ENCODE data around the gene ITPR1. TPM values are rescaled to one million over a fixed set of nuclear protein-coding genes. Genes with fewer than 3 reads are reported as not detected.

Gene ITPR1
- total and polyA plus RNA-seq, 5 donors from 2014 or later: 6.9 to 97.5 (median 9.5) TPM

DNA sequence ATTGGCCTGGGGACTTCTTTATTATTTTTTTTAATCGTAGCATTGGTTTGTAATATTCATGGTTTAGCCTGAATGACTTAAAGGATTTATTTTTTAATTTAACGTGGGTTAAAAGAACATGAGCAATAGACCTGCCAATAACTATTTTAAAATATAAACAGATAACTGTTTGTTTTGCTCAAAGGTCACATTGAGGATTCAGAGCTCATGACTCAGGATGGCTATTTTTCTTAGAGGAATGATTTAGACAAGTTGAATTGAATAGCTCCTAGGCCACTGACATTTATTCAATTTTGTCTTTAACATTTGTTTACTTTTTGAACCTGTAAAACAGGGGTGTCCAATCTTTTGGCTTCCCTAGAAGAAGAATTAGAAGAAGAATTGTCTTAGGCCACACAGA, 68.5 kb downstream of the ITPR1 start:
- DNase-seq (no peak), ATAC-seq (ENCODE audit: low read depth in 2 of 2) (no peak)
- Mint-ChIP-seq H3K4me3 (no peak overlapping the region), H3K9me3 (peaks cover 0 to 7% (median 2%) of the 10 kb centered on the region in 7 donors), H3K27me3 (no peaks in the 10 kb centered on the region), H3K27ac (no peak overlapping the region), H3K4me1 (peaks cover 8 to 18% (median 13%) of the 10 kb centered on the region in 4 donors), H3K36me3 (peaks cover 13% of the 10 kb centered on the region)
- no peak overlapping the region for H3K4me3 ChIP-seq (ENCODE audit: low read depth, low read length)
- H3K27ac ChIP-seq (ENCODE audit: insufficient read depth, low read length, poor library complexity, severe bottlenecking): no peak overlapping the region
- H3K9me3 ChIP-seq (ENCODE audit: control insufficient read depth in 2 of 2, low read length in 2 of 2): peaks cover 0 to 7% of the 10 kb centered on the region in 2 experiments
- no peaks in the 10 kb centered on the region for H3K36me3 ChIP-seq (ENCODE audit: control insufficient read depth, insufficient read depth, low read length)
- H3K4me1 ChIP-seq (ENCODE audit: control insufficient read depth, insufficient read depth, low read length, poor library complexity, severe bottlenecking): no peaks in the 10 kb centered on the region
- no peaks in the 10 kb centered on the region for H3K27me3 ChIP-seq (ENCODE audit: control insufficient read depth, insufficient read depth, low read length)

DNA sequence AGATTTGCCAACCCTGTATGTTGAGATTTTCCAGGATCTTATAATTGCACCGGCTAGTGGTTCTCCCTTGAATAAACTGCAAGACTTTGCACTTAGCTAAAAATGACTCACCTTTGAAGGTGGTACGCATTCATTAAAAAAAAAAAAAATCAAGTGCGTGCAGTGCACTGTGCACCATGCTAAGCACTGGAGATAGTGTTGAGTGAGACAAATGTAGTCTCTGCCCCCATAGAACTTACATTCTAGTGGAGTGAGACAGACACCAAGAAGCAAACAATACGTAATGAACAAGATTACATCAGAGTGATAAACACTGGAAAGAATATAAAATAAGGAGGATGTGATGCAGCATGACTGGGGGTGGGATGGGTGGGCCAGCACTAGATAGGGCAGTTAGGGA, 69.4 kb downstream of the ITPR1 start:
- Histone ChIP-seq H3K36me3 (ENCODE audit: control insufficient read depth, insufficient read depth, low read length) (no peaks in the 10 kb centered on the region), H3K27ac (ENCODE audit: insufficient read depth, low read length, poor library complexity, severe bottlenecking) (no peak overlapping the region), H3K4me1 (ENCODE audit: control insufficient read depth, insufficient read depth, low read length, poor library complexity, severe bottlenecking) (no peaks in the 10 kb centered on the region), H3K27me3 (ENCODE audit: control insufficient read depth, insufficient read depth, low read length) (no peaks in the 10 kb centered on the region), H3K4me3 (ENCODE audit: low read depth, low read length) (no peak overlapping the region), H3K9me3 (ENCODE audit: control insufficient read depth in 2 of 2, low read length in 2 of 2) (peaks cover 0 to 4% of the 10 kb centered on the region in 2 experiments)
- no peak for DNase-seq
- H3K27me3 Mint-ChIP-seq: no peaks in the 10 kb centered on the region
- peaks cover 8 to 20% (median 15%) of the 10 kb centered on the region in 4 donors for H3K4me1 Mint-ChIP-seq
- ATAC-seq (ENCODE audit: low read depth in 2 of 2): no peak
- H3K36me3 Mint-ChIP-seq: peaks cover 8% of the 10 kb centered on the region
- H3K9me3 Mint-ChIP-seq: peaks cover 0 to 4% (median 0%) of the 10 kb centered on the region in 7 donors
- H3K27ac Mint-ChIP-seq: no peak overlapping the region
- H3K4me3 Mint-ChIP-seq: no peak overlapping the region

DNA sequence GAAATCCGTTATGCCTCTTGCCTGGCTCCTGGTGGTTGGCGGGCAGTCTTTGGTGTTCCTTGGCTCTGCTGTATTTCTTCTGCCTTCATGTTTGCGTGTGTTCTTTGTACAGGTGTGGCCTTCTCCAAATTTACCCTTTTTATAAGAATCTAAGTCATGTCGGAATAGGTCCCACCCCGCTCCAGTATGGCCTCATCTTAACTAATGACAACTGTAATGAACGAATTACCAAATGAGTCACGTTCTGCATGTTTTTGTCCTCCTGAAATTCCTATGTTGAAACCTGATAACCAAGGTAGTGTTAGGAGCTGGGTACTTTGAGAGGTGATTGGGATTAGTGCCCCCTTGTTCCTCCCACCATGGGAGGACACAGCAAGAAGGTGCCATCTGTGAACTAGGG, 71.1 kb downstream of the ITPR1 start:
- ATAC-seq (ENCODE audit: low read depth in 2 of 2) (no peak), DNase-seq (no peak)
- Mint-ChIP-seq H3K27me3 (no peaks in the 10 kb centered on the region), H3K9me3 (peaks cover 0 to 2% (median 0%) of the 10 kb centered on the region in 7 donors), H3K27ac (no peak overlapping the region), H3K4me3 (no peak overlapping the region), H3K4me1 (peaks cover 11 to 28% (median 19%) of the 10 kb centered on the region in 4 donors), H3K36me3 (peaks cover 8% of the 10 kb centered on the region)
- Histone ChIP-seq H3K9me3 (ENCODE audit: control insufficient read depth in 2 of 2, low read length in 2 of 2) (no peaks in the 10 kb centered on the region), H3K27me3 (ENCODE audit: control insufficient read depth, insufficient read depth, low read length) (no peaks in the 10 kb centered on the region), H3K4me1 (ENCODE audit: control insufficient read depth, insufficient read depth, low read length, poor library complexity, severe bottlenecking) (no peaks in the 10 kb centered on the region), H3K36me3 (ENCODE audit: control insufficient read depth, insufficient read depth, low read length) (no peaks in the 10 kb centered on the region), H3K4me3 (ENCODE audit: low read depth, low read length) (no peak overlapping the region), H3K27ac (ENCODE audit: insufficient read depth, low read length, poor library complexity, severe bottlenecking) (no peak overlapping the region)

- Histone ChIP-seq H3K27ac (ENCODE audit: insufficient read depth, low read length, poor library complexity, severe bottlenecking) (no peak overlapping the region), H3K4me3 (ENCODE audit: low read depth, low read length) (no peak overlapping the region), H3K27me3 (ENCODE audit: control insufficient read depth, insufficient read depth, low read length) (no peaks in the 10 kb centered on the region), H3K36me3 (ENCODE audit: control insufficient read depth, insufficient read depth, low read length) (no peaks in the 10 kb centered on the region), H3K4me1 (ENCODE audit: control insufficient read depth, insufficient read depth, low read length, poor library complexity, severe bottlenecking) (no peaks in the 10 kb centered on the region), H3K9me3 (ENCODE audit: control insufficient read depth in 2 of 2, low read length in 2 of 2) (no peaks in the 10 kb centered on the region)
- no peaks in the 10 kb centered on the region for H3K27me3 Mint-ChIP-seq
- no peak for ATAC-seq (ENCODE audit: low read depth in 2 of 2)
- DNase-seq: no peak
- H3K27ac Mint-ChIP-seq: peak overlapping the region in 1 of 3 donors; percentile 39
- H3K9me3 Mint-ChIP-seq: peaks cover 0 to 2% (median 0%) of the 10 kb centered on the region in 7 donors
- H3K4me3 Mint-ChIP-seq: no peak overlapping the region
- H3K36me3 Mint-ChIP-seq: peaks cover 8% of the 10 kb centered on the region
- peaks cover 11 to 30% (median 19%) of the 10 kb centered on the region in 4 donors for H3K4me1 Mint-ChIP-seq
Measured at GRCh38 chr3:4564928-4565586, 71.9 kb downstream of the ITPR1 start.

GRCh38 chr3:4565809-4566501, 72.8 kb downstream of the ITPR1 start:
- peaks cover 0 to 2% (median 0%) of the 10 kb centered on the region in 7 donors for H3K9me3 Mint-ChIP-seq

DNA sequence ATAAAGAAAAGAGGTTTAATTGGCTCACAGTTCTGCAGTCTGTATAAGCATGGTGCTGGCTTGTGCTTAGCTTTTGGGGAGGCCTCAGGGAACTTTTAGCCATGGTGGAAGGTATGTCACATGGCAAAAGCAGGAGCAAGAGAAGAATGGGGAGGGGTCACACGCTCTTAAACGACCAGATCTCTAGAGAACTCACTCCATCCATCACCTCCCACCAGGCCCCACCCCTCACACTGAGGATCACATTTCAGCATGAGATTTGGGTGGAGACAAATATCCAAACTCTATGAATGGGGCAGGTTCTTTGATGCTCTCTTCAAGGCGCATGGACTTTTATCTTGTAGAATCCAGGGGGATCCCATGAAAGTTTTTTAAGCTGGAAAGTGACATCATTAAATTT, 75.7 kb downstream of the ITPR1 start:
- peak overlapping the region in 1 of 3 donors; percentile 16 for H3K27ac Mint-ChIP-seq
- peaks cover 4% of the 10 kb centered on the region for H3K36me3 Mint-ChIP-seq
- no peak overlapping the region for H3K4me3 Mint-ChIP-seq
- no peaks in the 10 kb centered on the region for H3K9me3 ChIP-seq (ENCODE audit: control insufficient read depth in 2 of 2, low read length in 2 of 2)
- H3K4me1 ChIP-seq (ENCODE audit: control insufficient read depth, insufficient read depth, low read length, poor library complexity, severe bottlenecking): no peaks in the 10 kb centered on the region
- H3K4me1 Mint-ChIP-seq: peaks cover 4 to 24% (median 22%) of the 10 kb centered on the region in 4 donors
- no peak overlapping the region for H3K27ac ChIP-seq (ENCODE audit: insufficient read depth, low read length, poor library complexity, severe bottlenecking)
- DNase-seq (no peak), ATAC-seq (ENCODE audit: low read depth in 2 of 2) (no peak)
- H3K9me3 Mint-ChIP-seq: peaks cover 0 to 2% (median 0%) of the 10 kb centered on the region in 7 donors
- H3K27me3 Mint-ChIP-seq: no peaks in the 10 kb centered on the region
- H3K27me3 ChIP-seq (ENCODE audit: control insufficient read depth, insufficient read depth, low read length): no peaks in the 10 kb centered on the region
- H3K4me3 ChIP-seq (ENCODE audit: low read depth, low read length): no peak overlapping the region
- H3K36me3 ChIP-seq (ENCODE audit: control insufficient read depth, insufficient read depth, low read length): no peaks in the 10 kb centered on the region

More at GRCh38 chr3:4565809-4566501, 72.8 kb downstream of the ITPR1 start:
- Histone ChIP-seq H3K36me3 (ENCODE audit: control insufficient read depth, insufficient read depth, low read length) (no peaks in the 10 kb centered on the region), H3K4me1 (ENCODE audit: control insufficient read depth, insufficient read depth, low read length, poor library complexity, severe bottlenecking) (no peaks in the 10 kb centered on the region), H3K4me3 (ENCODE audit: low read depth, low read length) (no peak overlapping the region), H3K27me3 (ENCODE audit: control insufficient read depth, insufficient read depth, low read length) (no peaks in the 10 kb centered on the region), H3K9me3 (ENCODE audit: control insufficient read depth in 2 of 2, low read length in 2 of 2) (no peaks in the 10 kb centered on the region), H3K27ac (ENCODE audit: insufficient read depth, low read length, poor library complexity, severe bottlenecking) (no peak overlapping the region)
- DNase-seq (no peak), ATAC-seq (ENCODE audit: low read depth in 2 of 2) (no peak)
- H3K27me3 Mint-ChIP-seq: no peaks in the 10 kb centered on the region
- peaks cover 11 to 27% (median 20%) of the 10 kb centered on the region in 4 donors for H3K4me1 Mint-ChIP-seq
- H3K36me3 Mint-ChIP-seq: peaks cover 8% of the 10 kb centered on the region
- no peak overlapping the region for H3K4me3 Mint-ChIP-seq
- H3K27ac Mint-ChIP-seq: no peak overlapping the region

DNA sequence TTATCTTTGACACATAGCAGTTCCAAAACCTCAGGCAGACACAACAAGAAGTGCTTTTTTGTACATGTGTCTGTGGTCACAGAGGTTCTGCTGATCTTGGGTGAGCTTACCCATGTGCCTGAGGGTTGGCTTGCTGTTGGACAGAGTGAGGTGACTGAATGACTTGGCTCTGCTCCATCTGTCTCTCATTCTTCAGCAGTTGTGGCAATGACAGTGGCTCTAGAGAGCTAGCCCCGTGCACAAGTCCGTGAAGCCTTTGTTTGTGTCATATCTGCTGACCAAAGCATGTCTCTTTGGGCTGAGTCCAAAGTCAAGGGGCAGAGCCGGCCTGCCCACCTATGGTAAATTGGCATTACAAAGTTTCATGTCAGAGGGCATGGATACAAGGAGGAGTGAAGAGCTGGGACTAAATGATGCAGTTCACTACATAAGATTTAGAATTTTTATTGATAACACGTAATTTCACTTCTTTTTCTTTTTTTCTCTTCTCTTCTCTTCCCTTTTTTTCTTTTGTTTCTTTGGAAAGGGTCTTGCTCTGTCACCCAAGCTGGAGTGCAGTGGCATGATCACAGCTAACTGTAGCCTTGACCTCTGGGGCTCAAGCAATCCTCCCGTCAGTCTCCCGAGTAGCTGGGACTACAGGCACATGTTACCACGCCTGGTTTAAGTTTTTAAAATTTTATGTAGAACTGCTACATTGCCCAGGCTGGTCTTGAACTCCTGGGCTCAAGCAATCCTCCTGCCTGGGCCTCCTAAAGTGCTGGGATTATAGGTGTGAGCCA, 77.9 kb downstream of the ITPR1 start:
- no peaks in the 10 kb centered on the region for H3K27me3 Mint-ChIP-seq
- H3K36me3 ChIP-seq (ENCODE audit: control insufficient read depth, insufficient read depth, low read length): no peaks in the 10 kb centered on the region
- no peaks in the 10 kb centered on the region for H3K27me3 ChIP-seq (ENCODE audit: control insufficient read depth, insufficient read depth, low read length)
- peaks cover 12 to 27% (median 17%) of the 10 kb centered on the region in 4 donors for H3K4me1 Mint-ChIP-seq
- no peak overlapping the region for H3K4me3 Mint-ChIP-seq
- no peaks in the 10 kb centered on the region for H3K9me3 ChIP-seq (ENCODE audit: control insufficient read depth in 2 of 2, low read length in 2 of 2)
- H3K27ac ChIP-seq (ENCODE audit: insufficient read depth, low read length, poor library complexity, severe bottlenecking): no peak overlapping the region
- no peaks in the 10 kb centered on the region for H3K36me3 Mint-ChIP-seq
- ATAC-seq (ENCODE audit: low read depth in 2 of 2): peak in 1 of 2 donors; percentile 11
- H3K27ac Mint-ChIP-seq: peak overlapping the region in 1 of 3 donors; percentile 37
- H3K4me1 ChIP-seq (ENCODE audit: control insufficient read depth, insufficient read depth, low read length, poor library complexity, severe bottlenecking): no peaks in the 10 kb centered on the region
- H3K4me3 ChIP-seq (ENCODE audit: low read depth, low read length): no peak overlapping the region
- no peak for DNase-seq
- no peaks in the 10 kb centered on the region for H3K9me3 Mint-ChIP-seq
